Gastroesophageal sphincter (tissue), 3 donors: ENCODE data around the gene WDR5.

Experiments
- CTCF ChIP-seq, 4 experiments: fragments of 200-600 bp in 2 of 4; fragments of 450-650 bp in 2 of 4; sonication (generic) in 1 of 4; IDR thresholded peaks; one replicate each; pipeline ENCODE4 v1.5.1; 2017 to 2019; ENCODE audit warnings: antibody characterized with exemption in 4 of 4, mild to moderate bottlenecking in 2 of 4, moderate library complexity in 2 of 4
- POLR2AphosphoS5 ChIP-seq: sonication (generic); formaldehyde crosslinking; IDR thresholded peaks from one replicate; pipeline ENCODE4 v1.6.1; 2017; ENCODE audit warnings: antibody characterized with exemption

- TF ChIP-seq POLR2AphosphoS5: no peak
- no peak for TF ChIP-seq CTCF (IDR thresholded peaks at IDR 0.05)
Measured at GRCh38 chr9:134195558-134195957, 59.7 kb downstream of the WDR5 start.
